ENCODE results near the gene PLEKHA7.
"Not testable (repeated sequence)": the region's sequence is repeated elsewhere in the genome, so short reads cannot be mapped to it uniquely, and the experiment has no call there.

DNA sequence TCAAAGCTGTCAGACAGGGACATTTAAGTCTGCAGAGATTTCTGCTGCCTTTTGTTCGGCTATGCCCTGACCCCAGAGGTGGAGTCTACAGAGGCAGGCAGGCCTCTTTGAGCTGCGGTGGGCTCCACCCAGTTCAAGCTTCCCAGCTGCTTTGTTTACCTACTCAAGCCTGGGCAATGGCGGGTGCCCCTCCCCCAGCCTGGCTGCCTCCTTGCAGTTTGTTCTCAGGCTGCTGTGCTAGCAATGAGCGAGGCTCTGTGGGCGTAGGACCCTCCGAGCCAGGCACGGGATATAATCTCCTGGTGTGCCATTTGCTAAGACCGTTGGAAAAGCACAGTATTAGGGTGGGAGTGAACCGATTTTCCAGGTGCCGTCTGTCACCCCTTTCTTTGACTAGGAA is 19.8 kb upstream of the PLEKHA7 start:
- TF ChIP-seq, protein P1, sequence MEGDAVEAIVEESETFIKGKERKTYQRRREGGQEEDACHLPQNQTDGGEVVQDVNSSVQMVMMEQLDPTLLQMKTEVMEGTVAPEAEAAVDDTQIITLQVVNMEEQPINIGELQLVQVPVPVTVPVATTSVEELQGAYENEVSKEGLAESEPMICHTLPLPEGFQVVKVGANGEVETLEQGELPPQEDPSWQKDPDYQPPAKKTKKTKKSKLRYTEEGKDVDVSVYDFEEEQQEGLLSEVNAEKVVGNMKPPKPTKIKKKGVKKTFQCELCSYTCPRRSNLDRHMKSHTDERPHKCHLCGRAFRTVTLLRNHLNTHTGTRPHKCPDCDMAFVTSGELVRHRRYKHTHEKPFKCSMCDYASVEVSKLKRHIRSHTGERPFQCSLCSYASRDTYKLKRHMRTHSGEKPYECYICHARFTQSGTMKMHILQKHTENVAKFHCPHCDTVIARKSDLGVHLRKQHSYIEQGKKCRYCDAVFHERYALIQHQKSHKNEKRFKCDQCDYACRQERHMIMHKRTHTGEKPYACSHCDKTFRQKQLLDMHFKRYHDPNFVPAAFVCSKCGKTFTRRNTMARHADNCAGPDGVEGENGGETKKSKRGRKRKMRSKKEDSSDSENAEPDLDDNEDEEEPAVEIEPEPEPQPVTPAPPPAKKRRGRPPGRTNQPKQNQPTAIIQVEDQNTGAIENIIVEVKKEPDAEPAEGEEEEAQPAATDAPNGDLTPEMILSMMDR (IDR thresholded peaks at IDR 0.05; ENCODE audit: low read depth, low read length, poor library complexity, severe bottlenecking), result not testable (repeated sequence)
- not testable (repeated sequence) for TF ChIP-seq EZH2phosphoT487 (IDR thresholded peaks at IDR 0.05; ENCODE audit: borderline replicate concordance, low read length)

All from DOHH2 (cell line).